GM23248 (cell line): ENCODE measurements around the gene ADGRL3. TPM values are rescaled to one million over a fixed set of nuclear protein-coding genes. Genes with fewer than 3 reads are reported as not detected.

ENCODE experiments used
- DNase-seq: peaks from one replicate; pipeline ENCODE4 v3.0.0-alpha.2; 2015
- H2AFZ ChIP-seq: fragments of 200-600 bp; sonication (generic); 2 replicates; pipeline ENCODE4 v1.6.1; 2016; ENCODE audit warnings: antibody characterized with exemption
- H3F3A ChIP-seq: fragments of 200-600 bp; sonication (generic); 2 replicates; pipeline ENCODE4 v1.6.1; 2016; ENCODE audit warnings: mild to moderate bottlenecking, antibody characterized with exemption, mixed run types; ENCODE audit not compliant: insufficient read depth
- H3K27ac ChIP-seq: fragments of 200-600 bp; sonication (generic); 2 replicates; pipeline ENCODE4 v1.5.1; 2016; ENCODE audit warnings: mild to moderate bottlenecking
- H3K27me3 ChIP-seq: fragments of 200-600 bp; sonication (generic); replicated peaks from 2 replicates; pipeline ENCODE4 v1.6.1; 2016; ENCODE audit warnings: mild to moderate bottlenecking; ENCODE audit not compliant: insufficient read depth
- H3K36me3 ChIP-seq: fragments of 200-600 bp; sonication (generic); 2 replicates; pipeline ENCODE4 v1.6.1; 2016; ENCODE audit warnings: low read depth, mild to moderate bottlenecking
- H3K4me1 ChIP-seq: fragments of 200-600 bp; sonication (generic); 2 replicates; pipeline ENCODE4 v1.6.1; 2016; ENCODE audit warnings: mild to moderate bottlenecking; ENCODE audit not compliant: insufficient read depth
- H3K4me2 ChIP-seq: fragments of 200-600 bp; sonication (generic); one replicate; pipeline ENCODE4 v1.6.1; 2016; ENCODE audit warnings: mild to moderate bottlenecking; ENCODE audit not compliant: unreplicated experiment
- H3K4me3 ChIP-seq: fragments of 200-600 bp; sonication (generic); 2 replicates; pipeline ENCODE4 v1.5.1; 2016; ENCODE audit warnings: mild to moderate bottlenecking
- H3K79me2 ChIP-seq: fragments of 200-600 bp; sonication (generic); 2 replicates; pipeline ENCODE4 v1.6.1; 2016; ENCODE audit warnings: mild to moderate bottlenecking; ENCODE audit not compliant: insufficient read depth
- H3K9ac ChIP-seq: fragments of 200-600 bp; sonication (generic); 2 replicates; pipeline ENCODE4 v1.6.1; 2016; ENCODE audit warnings: mild to moderate bottlenecking
- H3K9me2 ChIP-seq: fragments of 200-600 bp; sonication (generic); 2 replicates; pipeline ENCODE4 v1.6.1; 2016; ENCODE audit warnings: mixed run types, mild to moderate bottlenecking, moderate library complexity; ENCODE audit not compliant: insufficient read depth
- H3K9me3 ChIP-seq: fragments of 200-600 bp; sonication (generic); one replicate; pipeline ENCODE4 v1.6.1; 2017; ENCODE audit warnings: low read depth
- H4K20me1 ChIP-seq: fragments of 200-600 bp; sonication (generic); 2 replicates; pipeline ENCODE4 v1.6.0; 2016; ENCODE audit not compliant: insufficient read depth
- EZH2 ChIP-seq: fragments of 200-600 bp; sonication (generic); IDR thresholded peaks from 2 replicates; pipeline ENCODE4 v1.6.1; 2018; ENCODE audit warnings: antibody characterized with exemption, mild to moderate bottlenecking; ENCODE audit not compliant: insufficient read depth, poor library complexity, severe bottlenecking
- EZH2phosphoT487 ChIP-seq: fragments of 200-600 bp; sonication (generic); IDR thresholded peaks from 2 replicates; pipeline ENCODE4 v1.6.1; 2018; ENCODE audit warnings: antibody characterized with exemption, moderate library complexity, mild to moderate bottlenecking, low read depth; ENCODE audit not compliant: insufficient read depth
- WGBS, 2 experiments: methylation state at CpG; one replicate each; pipeline ENCODE4 v1.1.6; 2015 to 2017; ENCODE audit warnings: low lambda C conversion rate in 2 of 2, low coverage in 1 of 2; ENCODE audit errors: missing lambda C conversion rate in 2 of 2; 5-methylcytosine and 5-hydroxymethylcytosine counted together
- in situ Hi-C: fragments of 300-500 bp; cut with MboI; formaldehyde crosslinking; loops from 2 replicates; pipeline ENCODE4 v1.15.0; 2020
- polyA plus RNA-seq: library from polyadenylated mRNA; unstranded; fragments of >200 nt; fragmentation: Nextera tagmentation; extraction: Ambion mirVana; gene quantifications from 2 replicates; pipeline ENCODE4 v1.2.1, GENCODE V29; 2016
- total RNA-seq: library from RNA; depleted of rRNA; stranded (reverse); fragments of >200 nt; shearing (Covaris generic); gene quantifications from 2 replicates; pipeline ENCODE4 v1.2.3, GENCODE V29; 2014

Gene ADGRL3
- total and polyA plus RNA-seq, 2 experiments from 2014 or later, result not detected

GRCh38 chr4:62096881-62097280 lies 896.8 kb downstream of the ADGRL3 start:
- Histone ChIP-seq H2AFZ (no peak overlapping the region), H3K9me2 (no peaks in the 10 kb centered on the region), H3K9ac (no peak overlapping the region), H3K36me3 (no peaks in the 10 kb centered on the region), H3F3A (no peaks in the 10 kb centered on the region), H3K4me1 (no peaks in the 10 kb centered on the region), H3K27ac (no peak overlapping the region), H4K20me1 (no peaks in the 10 kb centered on the region), H3K4me3 (no peak overlapping the region), H3K4me2 (no peak overlapping the region), H3K27me3 (no peaks in the 10 kb centered on the region), H3K79me2 (no peaks in the 10 kb centered on the region), H3K9me3 (no peaks in the 10 kb centered on the region)
- no peak for DNase-seq
- TF ChIP-seq EZH2phosphoT487, result no peak
- TF ChIP-seq EZH2, result no peak
- in situ Hi-C loops, result no loop called here
- 6 to 12% methylated on average over 2 of the region's 2 CpGs for WGBS, 2 experiments

GRCh38 chr4:62115216-62115615 lies 915.1 kb downstream of the ADGRL3 start:
- Histone ChIP-seq H2AFZ (no peak overlapping the region), H3K4me3 (no peak overlapping the region), H3F3A (no peaks in the 10 kb centered on the region), H3K9ac (no peak overlapping the region), H3K9me2 (no peaks in the 10 kb centered on the region), H4K20me1 (no peaks in the 10 kb centered on the region), H3K4me1 (no peaks in the 10 kb centered on the region), H3K36me3 (no peaks in the 10 kb centered on the region), H3K9me3 (no peaks in the 10 kb centered on the region), H3K4me2 (no peak overlapping the region), H3K27me3 (no peaks in the 10 kb centered on the region), H3K79me2 (no peaks in the 10 kb centered on the region), H3K27ac (no peak overlapping the region)
- TF ChIP-seq EZH2, result no peak
- no peak for TF ChIP-seq EZH2phosphoT487
- 0 to 6% methylated on average over 1 of the region's 1 CpG for WGBS, 2 experiments
- DNase-seq, result no peak
- in situ Hi-C loops, result no loop called here

- 37 to 44% methylated on average over 2 of the region's 2 CpGs for WGBS, 2 experiments
- H3K27me3 ChIP-seq, result no peaks in the 10 kb centered on the region
- no peak overlapping the region for H3K4me3 ChIP-seq
- no peaks in the 10 kb centered on the region for H3F3A ChIP-seq
- H3K79me2 ChIP-seq, result no peaks in the 10 kb centered on the region
- no peak overlapping the region for H2AFZ ChIP-seq
- H3K9me2 ChIP-seq, result no peaks in the 10 kb centered on the region
- DNase-seq, result no peak
- TF ChIP-seq EZH2phosphoT487 (no peak), EZH2 (no peak)
- H3K9ac ChIP-seq, result no peak overlapping the region
- no peak overlapping the region for H3K27ac ChIP-seq
- H4K20me1 ChIP-seq, result no peaks in the 10 kb centered on the region
- no peaks in the 10 kb centered on the region for H3K4me1 ChIP-seq
- H3K36me3 ChIP-seq, result no peaks in the 10 kb centered on the region
- no peak overlapping the region for H3K4me2 ChIP-seq
- no peaks in the 10 kb centered on the region for H3K9me3 ChIP-seq
- in situ Hi-C loops, result no loop called here
Measured at GRCh38 chr4:62117886-62118285, 917.8 kb downstream of the ADGRL3 start.

DNA sequence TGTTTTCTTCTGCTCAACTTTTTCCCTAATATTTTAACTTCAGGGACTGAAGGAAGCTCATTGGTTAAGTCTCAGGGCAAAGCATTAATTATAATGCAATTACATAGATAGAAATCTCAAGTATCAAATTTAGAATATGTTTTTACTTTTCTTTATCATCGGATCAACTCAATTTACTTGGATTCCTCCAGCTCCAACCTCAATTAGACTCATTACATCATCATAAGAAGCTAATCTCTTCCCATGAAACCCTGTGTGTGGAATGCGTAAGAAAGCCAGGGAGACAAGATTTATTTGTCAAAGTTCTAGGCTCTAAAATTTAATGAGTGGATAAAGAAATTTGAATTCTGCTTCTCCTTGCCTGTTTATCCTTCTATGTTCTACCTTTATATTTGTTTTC lies 918.4 kb downstream of the ADGRL3 start:
- TF ChIP-seq EZH2 (no peak), EZH2phosphoT487 (no peak)
- Histone ChIP-seq H3K27me3 (no peaks in the 10 kb centered on the region), H3K4me1 (no peaks in the 10 kb centered on the region), H3K4me2 (no peak overlapping the region), H2AFZ (no peak overlapping the region), H3K36me3 (no peaks in the 10 kb centered on the region), H3F3A (no peaks in the 10 kb centered on the region), H3K9me2 (no peaks in the 10 kb centered on the region), H3K27ac (no peak overlapping the region), H3K79me2 (no peaks in the 10 kb centered on the region), H4K20me1 (no peaks in the 10 kb centered on the region), H3K4me3 (no peak overlapping the region), H3K9me3 (no peaks in the 10 kb centered on the region), H3K9ac (no peak overlapping the region)
- in situ Hi-C loops, result no loop called here
- 27 to 31% methylated on average over 2 of the region's 2 CpGs for WGBS, 2 experiments
- no peak for DNase-seq

DNA sequence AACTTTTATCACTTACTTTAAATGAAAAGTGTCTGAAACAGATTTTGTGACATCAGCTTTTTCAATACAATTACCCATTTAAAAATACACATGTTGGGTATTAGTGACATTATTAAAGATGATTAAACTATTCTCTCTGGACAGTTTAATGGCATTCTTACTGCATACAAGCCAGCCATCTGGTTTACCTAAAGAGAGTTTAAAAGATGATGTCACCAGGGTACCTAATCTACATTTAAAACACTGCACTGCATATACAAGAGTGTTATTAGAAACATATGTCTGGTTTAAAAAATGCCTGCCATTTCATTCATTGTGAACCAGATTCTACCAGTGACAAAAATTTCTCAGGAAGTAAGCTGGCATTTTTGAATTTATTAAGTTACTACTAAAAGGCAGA lies 919.1 kb downstream of the ADGRL3 start:
- Histone ChIP-seq H2AFZ (no peak overlapping the region), H3K4me1 (no peaks in the 10 kb centered on the region), H3K79me2 (no peaks in the 10 kb centered on the region), H3F3A (no peaks in the 10 kb centered on the region), H3K9me3 (no peaks in the 10 kb centered on the region), H3K4me2 (no peak overlapping the region), H3K27me3 (no peaks in the 10 kb centered on the region), H3K9ac (no peak overlapping the region), H3K9me2 (no peaks in the 10 kb centered on the region), H3K4me3 (no peak overlapping the region), H4K20me1 (no peaks in the 10 kb centered on the region), H3K36me3 (no peaks in the 10 kb centered on the region), H3K27ac (no peak overlapping the region)
- TF ChIP-seq EZH2 (no peak), EZH2phosphoT487 (no peak)
- no peak for DNase-seq
- in situ Hi-C loops, result no loop called here
